Neural cell (in vitro differentiated cells): ENCODE data around the gene IFT20.

Experiments
- CTCF ChIP-seq: fragments of 450-650 bp; IDR thresholded peaks from 2 replicates; pipeline ENCODE4 v1.5.1; 2014; ENCODE audit warnings: antibody characterized with exemption, mild to moderate bottlenecking, moderate library complexity; ENCODE audit not compliant: poor library complexity, severe bottlenecking
- EP300 ChIP-seq: fragments of 450-650 bp; conservative IDR thresholded peaks from 2 replicates; pipeline ENCODE4 v1.6.1; 2014; ENCODE audit warnings: antibody characterized with exemption, mild to moderate bottlenecking, moderate library complexity; ENCODE audit not compliant: poor library complexity, severe bottlenecking
- EZH2 ChIP-seq: fragments of 200-600, 300-800 bp; shearing (Covaris generic), sonication (generic); IDR thresholded peaks from 2 replicates; pipeline ENCODE4 v1.6.1; 2014; ENCODE audit warnings: antibody characterized with exemption, low read length, borderline replicate concordance, mild to moderate bottlenecking; ENCODE audit not compliant: insufficient read depth, poor library complexity, severe bottlenecking
- MXI1 ChIP-seq: fragments of 450-650 bp; conservative IDR thresholded peaks from 2 replicates; pipeline ENCODE4 v1.6.1; 2014; ENCODE audit warnings: antibody characterized with exemption, mild to moderate bottlenecking; ENCODE audit not compliant: poor library complexity, severe bottlenecking
- POLR2AphosphoS5 ChIP-seq: IDR thresholded peaks from 2 replicates; pipeline ENCODE4 v1.6.1; 2012
- RAD21 ChIP-seq: fragments of 450-650 bp; conservative IDR thresholded peaks from 2 replicates; pipeline ENCODE4 v1.6.1; 2014; ENCODE audit warnings: antibody characterized with exemption, mild to moderate bottlenecking, moderate library complexity
- TF ChIP-seq, protein P1 (sequence below): IDR thresholded peaks from 2 replicates; pipeline ENCODE4 v1.6.1; 2012; ENCODE audit warnings: borderline replicate concordance

DNA sequence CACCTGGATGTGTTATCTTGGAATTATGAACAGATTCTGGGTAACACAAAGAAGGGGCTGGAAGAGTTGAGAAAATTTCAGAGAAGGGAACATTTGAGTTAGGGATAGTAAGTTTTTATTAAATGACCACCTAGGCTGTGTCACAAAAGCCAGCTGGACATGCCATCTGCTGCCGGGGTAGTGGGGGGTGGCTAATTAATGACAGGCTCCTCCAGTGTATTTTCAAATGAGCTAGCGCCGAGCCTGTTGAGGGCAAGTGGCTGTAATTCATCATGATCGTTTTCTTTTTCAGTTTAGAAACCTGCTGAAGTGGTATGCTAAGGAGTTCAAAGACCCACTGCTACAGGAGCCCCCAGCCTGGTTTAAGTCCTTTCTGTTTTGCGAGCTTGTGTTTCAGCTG lies 10.1 kb downstream of the IFT20 start:
- TF ChIP-seq CTCF (no peak), RAD21 (no peak), EZH2 (no peak), POLR2AphosphoS5 (no peak), MXI1 (no peak), EP300 (no peak)
- TF ChIP-seq, protein P1, sequence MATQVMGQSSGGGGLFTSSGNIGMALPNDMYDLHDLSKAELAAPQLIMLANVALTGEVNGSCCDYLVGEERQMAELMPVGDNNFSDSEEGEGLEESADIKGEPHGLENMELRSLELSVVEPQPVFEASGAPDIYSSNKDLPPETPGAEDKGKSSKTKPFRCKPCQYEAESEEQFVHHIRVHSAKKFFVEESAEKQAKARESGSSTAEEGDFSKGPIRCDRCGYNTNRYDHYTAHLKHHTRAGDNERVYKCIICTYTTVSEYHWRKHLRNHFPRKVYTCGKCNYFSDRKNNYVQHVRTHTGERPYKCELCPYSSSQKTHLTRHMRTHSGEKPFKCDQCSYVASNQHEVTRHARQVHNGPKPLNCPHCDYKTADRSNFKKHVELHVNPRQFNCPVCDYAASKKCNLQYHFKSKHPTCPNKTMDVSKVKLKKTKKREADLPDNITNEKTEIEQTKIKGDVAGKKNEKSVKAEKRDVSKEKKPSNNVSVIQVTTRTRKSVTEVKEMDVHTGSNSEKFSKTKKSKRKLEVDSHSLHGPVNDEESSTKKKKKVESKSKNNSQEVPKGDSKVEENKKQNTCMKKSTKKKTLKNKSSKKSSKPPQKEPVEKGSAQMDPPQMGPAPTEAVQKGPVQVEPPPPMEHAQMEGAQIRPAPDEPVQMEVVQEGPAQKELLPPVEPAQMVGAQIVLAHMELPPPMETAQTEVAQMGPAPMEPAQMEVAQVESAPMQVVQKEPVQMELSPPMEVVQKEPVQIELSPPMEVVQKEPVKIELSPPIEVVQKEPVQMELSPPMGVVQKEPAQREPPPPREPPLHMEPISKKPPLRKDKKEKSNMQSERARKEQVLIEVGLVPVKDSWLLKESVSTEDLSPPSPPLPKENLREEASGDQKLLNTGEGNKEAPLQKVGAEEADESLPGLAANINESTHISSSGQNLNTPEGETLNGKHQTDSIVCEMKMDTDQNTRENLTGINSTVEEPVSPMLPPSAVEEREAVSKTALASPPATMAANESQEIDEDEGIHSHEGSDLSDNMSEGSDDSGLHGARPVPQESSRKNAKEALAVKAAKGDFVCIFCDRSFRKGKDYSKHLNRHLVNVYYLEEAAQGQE: no peak
